GM12892 (cell line): ENCODE measurements around the gene ZBTB49.

Experiments used
- POLR2A ChIP-seq: IDR thresholded peaks from 2 replicates; pipeline ENCODE4 v1.6.1; 2011; ENCODE audit warnings: low read depth, low read length, control low read depth
- TAF1 ChIP-seq: IDR thresholded peaks from 2 replicates; pipeline ENCODE4 v1.6.1; 2011; ENCODE audit warnings: low read depth, mild to moderate bottlenecking, control low read depth, low read length, borderline replicate concordance

DNA sequence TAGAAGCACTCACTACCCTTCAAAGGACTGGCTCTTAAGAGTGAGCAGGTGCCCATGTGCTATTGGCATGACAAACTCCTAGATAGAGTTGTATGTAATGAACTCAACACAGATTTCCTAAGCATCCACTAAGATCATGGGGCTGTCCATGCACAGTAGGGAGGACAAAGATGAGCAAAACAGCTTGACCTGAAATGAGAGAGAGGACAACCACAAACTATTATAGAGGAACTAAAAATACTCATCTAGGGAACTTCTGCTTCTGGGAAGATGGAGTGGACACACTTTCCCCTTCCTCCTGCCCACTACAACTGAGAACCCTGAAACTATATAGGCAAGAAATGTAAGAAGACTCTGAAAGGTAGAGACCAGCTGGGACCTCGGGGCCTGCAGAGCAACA, 21.3 kb upstream of the ZBTB49 start:
- TF ChIP-seq POLR2A (no peak), TAF1 (no peak)
